ENCODE data around the gene LEMD1.

Gene LEMD1

DNA sequence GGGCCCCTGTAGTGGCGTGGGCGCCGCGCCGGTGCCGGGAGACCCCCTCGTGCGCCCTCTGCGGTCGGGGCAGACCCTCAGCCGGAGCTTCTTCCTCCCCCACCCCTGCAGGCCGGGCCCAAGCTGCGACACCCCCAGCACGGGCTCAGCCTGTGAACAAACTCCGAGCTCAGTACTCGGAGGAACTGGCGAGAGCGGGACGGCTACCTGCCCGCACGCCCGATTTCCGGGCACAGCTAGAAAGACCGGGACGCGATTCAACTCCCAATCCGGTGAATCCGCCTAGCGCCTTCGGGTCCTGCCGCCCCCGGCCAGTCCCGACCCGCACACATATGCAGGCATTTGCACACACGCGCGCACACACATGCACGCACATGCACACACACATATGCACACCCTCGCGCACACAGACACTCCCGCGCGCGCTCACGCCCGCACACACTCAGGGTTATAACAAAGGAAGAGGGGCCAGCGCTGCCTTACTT is 34.6 kb upstream of the LEMD1 start:
- H3K36me3 ChIP-seq (ENCODE audit: low read length), result no peaks in the 10 kb centered on the region
- H3K27ac ChIP-seq (ENCODE audit: low read depth, low read length), result no peak overlapping the region
- TF ChIP-seq, protein P1, sequence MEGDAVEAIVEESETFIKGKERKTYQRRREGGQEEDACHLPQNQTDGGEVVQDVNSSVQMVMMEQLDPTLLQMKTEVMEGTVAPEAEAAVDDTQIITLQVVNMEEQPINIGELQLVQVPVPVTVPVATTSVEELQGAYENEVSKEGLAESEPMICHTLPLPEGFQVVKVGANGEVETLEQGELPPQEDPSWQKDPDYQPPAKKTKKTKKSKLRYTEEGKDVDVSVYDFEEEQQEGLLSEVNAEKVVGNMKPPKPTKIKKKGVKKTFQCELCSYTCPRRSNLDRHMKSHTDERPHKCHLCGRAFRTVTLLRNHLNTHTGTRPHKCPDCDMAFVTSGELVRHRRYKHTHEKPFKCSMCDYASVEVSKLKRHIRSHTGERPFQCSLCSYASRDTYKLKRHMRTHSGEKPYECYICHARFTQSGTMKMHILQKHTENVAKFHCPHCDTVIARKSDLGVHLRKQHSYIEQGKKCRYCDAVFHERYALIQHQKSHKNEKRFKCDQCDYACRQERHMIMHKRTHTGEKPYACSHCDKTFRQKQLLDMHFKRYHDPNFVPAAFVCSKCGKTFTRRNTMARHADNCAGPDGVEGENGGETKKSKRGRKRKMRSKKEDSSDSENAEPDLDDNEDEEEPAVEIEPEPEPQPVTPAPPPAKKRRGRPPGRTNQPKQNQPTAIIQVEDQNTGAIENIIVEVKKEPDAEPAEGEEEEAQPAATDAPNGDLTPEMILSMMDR (IDR thresholded peaks at IDR 0.05; ENCODE audit: insufficient read depth, low read length, poor library complexity, severe bottlenecking), result no peak
- TF ChIP-seq EZH2phosphoT487 (conservative IDR thresholded peaks at IDR 0.05; ENCODE audit: low read length), result no peak
- no peak overlapping the region for H2AFZ ChIP-seq (ENCODE audit: low read depth, low read length, severe bottlenecking)
- no peaks in the 10 kb centered on the region for H3K9me2 ChIP-seq (replicated peaks; ENCODE audit: insufficient read depth, low read length)
- H3K4me3 ChIP-seq (ENCODE audit: insufficient read depth, low read length, poor library complexity, severe bottlenecking), result no peak overlapping the region
- no peaks in the 10 kb centered on the region for H3F3A ChIP-seq (ENCODE audit: insufficient read depth)
- H3K27me3 ChIP-seq (ENCODE audit: low read length), result no peaks in the 10 kb centered on the region
- H4K20me1 ChIP-seq (ENCODE audit: low read depth, low read length), result no peaks in the 10 kb centered on the region
- H3K4me2 ChIP-seq (ENCODE audit: low read depth, low read length, poor library complexity, severe bottlenecking), result no peak overlapping the region
- no peaks in the 10 kb centered on the region for H3K79me2 ChIP-seq (ENCODE audit: insufficient read depth, low read length)
- H3K9me3 ChIP-seq (ENCODE audit: insufficient read depth, low read length), result no peaks in the 10 kb centered on the region
- no peak overlapping the region for H3K9ac ChIP-seq (ENCODE audit: low read length)

DNA sequence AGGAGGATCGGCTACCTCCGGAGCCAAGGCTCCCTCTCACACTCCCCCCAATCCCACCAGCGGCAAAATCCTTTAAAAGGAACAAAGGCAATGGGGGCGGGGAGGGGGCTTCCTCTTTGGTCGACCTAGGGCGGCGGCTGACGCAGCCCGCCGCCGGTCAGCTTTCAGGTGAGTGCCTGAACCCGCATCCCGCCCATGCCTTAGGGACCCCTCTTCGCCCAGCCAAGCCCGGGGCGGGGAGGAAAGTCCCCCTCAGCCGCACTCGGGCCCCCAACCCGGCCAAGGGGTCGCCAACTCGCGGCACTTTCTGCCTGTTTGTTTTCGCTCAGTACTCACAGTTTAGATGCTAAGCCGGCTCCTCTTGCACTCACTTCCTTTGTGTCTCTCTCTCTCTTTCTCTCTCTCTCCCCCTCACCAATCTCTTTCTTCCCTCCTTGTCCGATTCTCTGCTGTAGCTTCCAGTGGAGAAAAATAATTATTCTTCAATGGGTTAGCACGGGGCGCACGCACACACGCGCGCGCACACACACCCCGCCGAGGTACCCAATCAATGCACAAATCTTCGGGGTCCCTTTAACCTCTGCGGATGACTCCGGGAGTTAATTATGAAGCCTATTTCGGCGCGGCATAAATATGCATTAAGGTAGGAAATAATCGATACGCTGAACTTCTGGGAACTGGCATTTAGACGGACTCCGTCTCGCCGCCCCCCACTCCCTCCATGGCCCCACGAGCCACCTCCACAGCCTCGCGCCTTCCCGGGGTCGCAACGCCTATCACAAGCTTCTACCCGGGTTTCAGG is 33.9 kb upstream of the LEMD1 start, which contains the start of gene BLACAT1:
BLACAT1 (minus strand) TSS at position 465 of the 802 bp plus-strand sequence.
- Histone ChIP-seq H3K27ac (ENCODE audit: low read depth, low read length) (no peak within 1 kb of the TSS), H3K9me2 (replicated peaks; ENCODE audit: insufficient read depth, low read length) (no peaks in the 10 kb centered on the region), H2AFZ (ENCODE audit: low read depth, low read length, severe bottlenecking) (no peak within 1 kb of the TSS), H3F3A (ENCODE audit: insufficient read depth) (no peaks in the 10 kb centered on the region), H3K9ac (ENCODE audit: low read length) (no peak within 1 kb of the TSS), H3K4me2 (ENCODE audit: low read depth, low read length, poor library complexity, severe bottlenecking) (no peak within 1 kb of the TSS), H3K4me3 (ENCODE audit: insufficient read depth, low read length, poor library complexity, severe bottlenecking) (no peak within 1 kb of the TSS), H3K36me3 (ENCODE audit: low read length) (no peaks in the 10 kb centered on the region), H3K79me2 (ENCODE audit: insufficient read depth, low read length) (no peaks in the 10 kb centered on the region), H4K20me1 (ENCODE audit: low read depth, low read length) (no peaks in the 10 kb centered on the region), H3K27me3 (ENCODE audit: low read length) (no peaks in the 10 kb centered on the region), H3K9me3 (ENCODE audit: insufficient read depth, low read length) (no peaks in the 10 kb centered on the region)
- TF ChIP-seq EZH2phosphoT487 (conservative IDR thresholded peaks at IDR 0.05; ENCODE audit: low read length), result no peak
- TF ChIP-seq, protein P1 (IDR thresholded peaks at IDR 0.05; ENCODE audit: insufficient read depth, low read length, poor library complexity, severe bottlenecking), result no peak

DNA sequence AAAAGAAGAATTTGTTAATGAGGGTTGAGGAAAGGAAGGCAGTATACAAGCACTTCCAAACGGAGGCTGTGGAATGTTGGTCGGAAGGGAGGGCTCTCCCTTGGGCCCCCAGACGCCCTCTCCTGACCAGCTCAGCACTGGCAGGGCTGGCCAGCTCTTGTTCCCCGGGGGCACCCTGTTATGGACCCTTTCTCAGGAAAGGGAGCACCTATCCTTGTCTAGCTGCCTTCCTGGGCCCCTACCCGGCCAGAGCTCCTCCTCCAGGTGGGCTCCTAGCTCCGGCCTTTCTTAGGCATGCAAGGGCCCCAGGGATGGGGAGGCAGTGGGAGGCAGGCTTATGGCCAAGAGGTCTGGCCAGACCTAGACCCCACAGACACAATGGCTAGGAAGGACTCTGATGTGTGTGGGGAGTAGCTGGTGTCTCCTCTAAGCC is 33.1 kb upstream of the LEMD1 start:
- Histone ChIP-seq H3K9me3 (ENCODE audit: insufficient read depth, low read length) (no peaks in the 10 kb centered on the region), H3K4me2 (ENCODE audit: low read depth, low read length, poor library complexity, severe bottlenecking) (no peak overlapping the region), H3K36me3 (ENCODE audit: low read length) (no peaks in the 10 kb centered on the region), H4K20me1 (ENCODE audit: low read depth, low read length) (no peaks in the 10 kb centered on the region), H3K27ac (ENCODE audit: low read depth, low read length) (no peak overlapping the region), H2AFZ (ENCODE audit: low read depth, low read length, severe bottlenecking) (no peak overlapping the region), H3K9me2 (replicated peaks; ENCODE audit: insufficient read depth, low read length) (no peaks in the 10 kb centered on the region), H3K79me2 (ENCODE audit: insufficient read depth, low read length) (no peaks in the 10 kb centered on the region), H3K27me3 (ENCODE audit: low read length) (no peaks in the 10 kb centered on the region), H3F3A (ENCODE audit: insufficient read depth) (no peaks in the 10 kb centered on the region), H3K9ac (ENCODE audit: low read length) (no peak overlapping the region), H3K4me3 (ENCODE audit: insufficient read depth, low read length, poor library complexity, severe bottlenecking) (no peak overlapping the region)
- no peak for TF ChIP-seq EZH2phosphoT487 (conservative IDR thresholded peaks at IDR 0.05; ENCODE audit: low read length)
- TF ChIP-seq, protein P1 (IDR thresholded peaks at IDR 0.05; ENCODE audit: insufficient read depth, low read length, poor library complexity, severe bottlenecking), result no peak
